AG04450 (cell line): ENCODE measurements around the gene RPL39L. TPM values are rescaled to one million over a fixed set of nuclear protein-coding genes. Genes with fewer than 3 reads are reported as not detected.

Experiments used
- CTCF ChIA-PET: fragments of 300-600, 350-600 bp; formaldehyde crosslinking; extraction: SDS; loops from one replicate; lab custom pipeline; 2022; ENCODE audit warnings: antibody characterized with exemption, inconsistent platforms; lab: Charles Lee
- POLR2A ChIA-PET: fragments of 350-600 bp; formaldehyde crosslinking; extraction: SDS; loops from one replicate; lab custom pipeline; 2021; ENCODE audit warnings: antibody characterized with exemption, inconsistent platforms; lab: Yijun Ruan, JAX
- DNase-seq: peaks from one replicate; pipeline ENCODE4 v3.0.0-alpha.2; 2011; ENCODE audit warnings: low read depth, low spot score
- H3K27ac ChIP-seq: one replicate; pipeline ENCODE4 v1.5.1; 2012; ENCODE audit warnings: low read depth, low read length, control low read depth
- H3K27me3 ChIP-seq: one replicate; pipeline ENCODE4 v1.6.0; 2012; ENCODE audit warnings: low read length; ENCODE audit not compliant: control insufficient read depth, insufficient read depth
- H3K4me3 ChIP-seq: 2 replicates; pipeline ENCODE4 v1.5.1; 2011; ENCODE audit warnings: mild to moderate bottlenecking, low read depth, low read length, control low read depth
- H3K9me3 ChIP-seq: 2 replicates; pipeline ENCODE4 v1.5.1; 2012; ENCODE audit warnings: low read length; ENCODE audit not compliant: control insufficient read depth, insufficient read depth
- polyA plus RNA-seq: library from polyadenylated mRNA; depleted of rRNA; stranded (reverse); fragments of >200 nt; gene quantifications from 2 replicates; pipeline ENCODE4 v1.2.3, GENCODE V29; 2011
- TF ChIP-seq, protein P1 (sequence below): IDR thresholded peaks from 2 replicates; pipeline ENCODE4 v1.5.1; 2011; ENCODE audit warnings: low read depth, low read length, control low read depth, inconsistent platforms

RPL39L gene
- polyA plus RNA-seq, 1 experiment: 17.0 TPM

- no peak for DNase-seq
- Histone ChIP-seq H3K27me3 (no peaks in the 10 kb centered on the region), H3K9me3 (no peaks in the 10 kb centered on the region), H3K27ac (no peak overlapping the region), H3K4me3 (no peak overlapping the region)
- TF ChIP-seq, protein P1, sequence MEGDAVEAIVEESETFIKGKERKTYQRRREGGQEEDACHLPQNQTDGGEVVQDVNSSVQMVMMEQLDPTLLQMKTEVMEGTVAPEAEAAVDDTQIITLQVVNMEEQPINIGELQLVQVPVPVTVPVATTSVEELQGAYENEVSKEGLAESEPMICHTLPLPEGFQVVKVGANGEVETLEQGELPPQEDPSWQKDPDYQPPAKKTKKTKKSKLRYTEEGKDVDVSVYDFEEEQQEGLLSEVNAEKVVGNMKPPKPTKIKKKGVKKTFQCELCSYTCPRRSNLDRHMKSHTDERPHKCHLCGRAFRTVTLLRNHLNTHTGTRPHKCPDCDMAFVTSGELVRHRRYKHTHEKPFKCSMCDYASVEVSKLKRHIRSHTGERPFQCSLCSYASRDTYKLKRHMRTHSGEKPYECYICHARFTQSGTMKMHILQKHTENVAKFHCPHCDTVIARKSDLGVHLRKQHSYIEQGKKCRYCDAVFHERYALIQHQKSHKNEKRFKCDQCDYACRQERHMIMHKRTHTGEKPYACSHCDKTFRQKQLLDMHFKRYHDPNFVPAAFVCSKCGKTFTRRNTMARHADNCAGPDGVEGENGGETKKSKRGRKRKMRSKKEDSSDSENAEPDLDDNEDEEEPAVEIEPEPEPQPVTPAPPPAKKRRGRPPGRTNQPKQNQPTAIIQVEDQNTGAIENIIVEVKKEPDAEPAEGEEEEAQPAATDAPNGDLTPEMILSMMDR: no peak
- POLR2A ChIA-PET: no interaction called here
- CTCF ChIA-PET: interaction anchor here (2.1 kb wide), 1 partner anchor 32 kb away, joined by 6 read pairs; no protein-coding TSS in a partner anchor
Measured at GRCh38 chr3:187132666-187133065, 6.6 kb downstream of the RPL39L start.

- Histone ChIP-seq H3K27me3 (no peaks in the 10 kb centered on the region), H3K27ac (no peak overlapping the region), H3K4me3 (no peak overlapping the region), H3K9me3 (no peaks in the 10 kb centered on the region)
- no peak for DNase-seq
- CTCF ChIA-PET: interaction anchor here (0.7 to 4.9 kb wide), 4 partner anchors 8 to 311 kb away, joined by 4 to 63 read pairs (median 5); partner anchors contain the start of gene RPL39L
- POLR2A ChIA-PET: no interaction called here
- TF ChIP-seq, protein P1: no peak
Measured at GRCh38 chr3:187131981-187132380, 7.3 kb downstream of the RPL39L start.

- no peak overlapping the region for H3K4me3 ChIP-seq
- TF ChIP-seq, protein P1: no peak
- no peak overlapping the region for H3K27ac ChIP-seq
- peak; percentile 10 for DNase-seq
- H3K27me3 ChIP-seq: no peaks in the 10 kb centered on the region
- no peaks in the 10 kb centered on the region for H3K9me3 ChIP-seq
- ChIA-PET POLR2A (no interaction called here), CTCF (interaction anchor here (0.6 to 4.9 kb wide), 4 partner anchors 9 to 35 kb away, joined by 3 to 63 read pairs (median 18); partner anchors contain the start of gene RPL39L)
Measured at GRCh38 chr3:187130346-187131066, 8.8 kb downstream of the RPL39L start.

- POLR2A ChIA-PET: no interaction called here
- no peaks in the 10 kb centered on the region for H3K9me3 ChIP-seq
- CTCF ChIA-PET: interaction anchor here (1.0 to 4.0 kb wide), 3 partner anchors 12 to 589 kb away, joined by 3 to 30 read pairs (median 3); partner anchors contain the start of gene RPL39L
- no peak overlapping the region for H3K27ac ChIP-seq
- H3K27me3 ChIP-seq: no peaks in the 10 kb centered on the region
- no peak for DNase-seq
- TF ChIP-seq, protein P1: no peak
- H3K4me3 ChIP-seq: no peak overlapping the region
Measured at GRCh38 chr3:187125319-187126031, 13.8 kb downstream of the RPL39L start.

- ChIA-PET POLR2A (no interaction called here), CTCF (interaction anchor here (1.4 to 4.0 kb wide), 3 partner anchors 9 to 20 kb away, joined by 6 to 30 read pairs (median 16); partner anchors contain the start of gene RPL39L)
- TF ChIP-seq, protein P1: no peak
- Histone ChIP-seq H3K27me3 (no peaks in the 10 kb centered on the region), H3K9me3 (no peaks in the 10 kb centered on the region), H3K4me3 (no peak overlapping the region), H3K27ac (no peak overlapping the region)
- no peak for DNase-seq
Measured at GRCh38 chr3:187122261-187122660, 17.0 kb downstream of the RPL39L start.
